IMR-90 (cell line): Measurements from ENCODE around the gene PLCH2.

Experiments used
- BHLHE40 ChIP-seq: fragments of 150-350 bp; IDR thresholded peaks from 2 replicates; pipeline ENCODE4 v1.6.1; 2016; ENCODE audit warnings: mild to moderate bottlenecking, low read depth, low read length
- CEBPB ChIP-seq: IDR thresholded peaks from 2 replicates; pipeline ENCODE4 v1.6.1; 2012; ENCODE audit warnings: low read depth, low read length, improper control_type of control experiment
- ELK1 ChIP-seq: fragments of 150-350 bp; IDR thresholded peaks from 2 replicates; pipeline ENCODE4 v1.6.1; 2016; ENCODE audit warnings: low read depth, mild to moderate bottlenecking, low read length, moderate library complexity, borderline replicate concordance
- MXI1 ChIP-seq: IDR thresholded peaks from 2 replicates; pipeline ENCODE4 v1.6.1; 2012; ENCODE audit warnings: low read depth, mild to moderate bottlenecking, low read length, moderate library complexity, borderline replicate concordance
- POLR2A ChIP-seq: IDR thresholded peaks from 2 replicates; pipeline ENCODE4 v1.6.1; 2012; ENCODE audit warnings: mild to moderate bottlenecking, low read depth, low read length
- RAD21 ChIP-seq: IDR thresholded peaks from 2 replicates; pipeline ENCODE4 v1.6.1; 2012; ENCODE audit warnings: low read length, improper control_type of control experiment
- SMC3 ChIP-seq: fragments of 150-350 bp; IDR thresholded peaks from 2 replicates; pipeline ENCODE4 v1.6.1; 2016; ENCODE audit warnings: low read depth, mild to moderate bottlenecking, antibody characterized with exemption, low read length, moderate library complexity
- TF ChIP-seq, protein P1 (sequence below): conservative IDR thresholded peaks from 2 replicates; pipeline ENCODE4 v1.5.1; 2012; ENCODE audit warnings: mild to moderate bottlenecking, low read depth, low read length, improper control_type of control experiment

DNA sequence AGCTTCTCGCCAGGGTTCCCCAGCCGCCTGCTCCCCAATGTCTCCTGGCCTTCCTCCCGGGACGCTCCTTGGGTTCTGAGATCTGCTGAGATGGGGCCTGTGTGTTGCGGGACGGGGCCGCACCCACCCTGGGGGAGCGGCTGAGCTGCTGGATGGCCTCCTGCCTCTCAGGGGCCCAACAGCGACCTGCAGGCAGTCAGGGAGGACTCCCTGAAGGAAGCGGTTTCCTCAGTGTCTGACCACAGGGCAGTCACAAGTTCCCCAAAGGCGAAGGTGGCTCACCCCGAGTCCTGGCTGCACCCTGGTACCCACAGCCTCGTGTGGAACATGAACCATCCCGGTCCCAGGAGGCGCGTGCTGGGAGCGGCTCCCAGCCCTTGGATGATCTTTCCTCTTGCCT is 18.6 kb upstream of the PLCH2 start:
- TF ChIP-seq, protein P1, sequence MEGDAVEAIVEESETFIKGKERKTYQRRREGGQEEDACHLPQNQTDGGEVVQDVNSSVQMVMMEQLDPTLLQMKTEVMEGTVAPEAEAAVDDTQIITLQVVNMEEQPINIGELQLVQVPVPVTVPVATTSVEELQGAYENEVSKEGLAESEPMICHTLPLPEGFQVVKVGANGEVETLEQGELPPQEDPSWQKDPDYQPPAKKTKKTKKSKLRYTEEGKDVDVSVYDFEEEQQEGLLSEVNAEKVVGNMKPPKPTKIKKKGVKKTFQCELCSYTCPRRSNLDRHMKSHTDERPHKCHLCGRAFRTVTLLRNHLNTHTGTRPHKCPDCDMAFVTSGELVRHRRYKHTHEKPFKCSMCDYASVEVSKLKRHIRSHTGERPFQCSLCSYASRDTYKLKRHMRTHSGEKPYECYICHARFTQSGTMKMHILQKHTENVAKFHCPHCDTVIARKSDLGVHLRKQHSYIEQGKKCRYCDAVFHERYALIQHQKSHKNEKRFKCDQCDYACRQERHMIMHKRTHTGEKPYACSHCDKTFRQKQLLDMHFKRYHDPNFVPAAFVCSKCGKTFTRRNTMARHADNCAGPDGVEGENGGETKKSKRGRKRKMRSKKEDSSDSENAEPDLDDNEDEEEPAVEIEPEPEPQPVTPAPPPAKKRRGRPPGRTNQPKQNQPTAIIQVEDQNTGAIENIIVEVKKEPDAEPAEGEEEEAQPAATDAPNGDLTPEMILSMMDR: no peak
- TF ChIP-seq CEBPB: no peak
- no peak for TF ChIP-seq POLR2A
- no peak for TF ChIP-seq SMC3
- TF ChIP-seq ELK1: no peak
- no peak for TF ChIP-seq RAD21
- no peak for TF ChIP-seq BHLHE40
- TF ChIP-seq MXI1: no peak
